Stimulated activated CD4-positive, alpha-beta T cell treated with anti-CD3 and anti-CD28 coated beads, TNF-alpha, amount 100 ng/mL, for 4 hours (primary cell): ENCODE data around the gene ABL1.
"Not testable (repeated sequence)": the region's sequence is repeated elsewhere in the genome, so short reads cannot be mapped to it uniquely, and the experiment has no call there.

Source experiments
- DNase-seq, 3 experiments: peaks; one replicate each; pipeline ENCODE4 v3.0.0-alpha.2; 2020; ENCODE audit warnings: low read depth in 3 of 3

The ABL1 gene

DNA sequence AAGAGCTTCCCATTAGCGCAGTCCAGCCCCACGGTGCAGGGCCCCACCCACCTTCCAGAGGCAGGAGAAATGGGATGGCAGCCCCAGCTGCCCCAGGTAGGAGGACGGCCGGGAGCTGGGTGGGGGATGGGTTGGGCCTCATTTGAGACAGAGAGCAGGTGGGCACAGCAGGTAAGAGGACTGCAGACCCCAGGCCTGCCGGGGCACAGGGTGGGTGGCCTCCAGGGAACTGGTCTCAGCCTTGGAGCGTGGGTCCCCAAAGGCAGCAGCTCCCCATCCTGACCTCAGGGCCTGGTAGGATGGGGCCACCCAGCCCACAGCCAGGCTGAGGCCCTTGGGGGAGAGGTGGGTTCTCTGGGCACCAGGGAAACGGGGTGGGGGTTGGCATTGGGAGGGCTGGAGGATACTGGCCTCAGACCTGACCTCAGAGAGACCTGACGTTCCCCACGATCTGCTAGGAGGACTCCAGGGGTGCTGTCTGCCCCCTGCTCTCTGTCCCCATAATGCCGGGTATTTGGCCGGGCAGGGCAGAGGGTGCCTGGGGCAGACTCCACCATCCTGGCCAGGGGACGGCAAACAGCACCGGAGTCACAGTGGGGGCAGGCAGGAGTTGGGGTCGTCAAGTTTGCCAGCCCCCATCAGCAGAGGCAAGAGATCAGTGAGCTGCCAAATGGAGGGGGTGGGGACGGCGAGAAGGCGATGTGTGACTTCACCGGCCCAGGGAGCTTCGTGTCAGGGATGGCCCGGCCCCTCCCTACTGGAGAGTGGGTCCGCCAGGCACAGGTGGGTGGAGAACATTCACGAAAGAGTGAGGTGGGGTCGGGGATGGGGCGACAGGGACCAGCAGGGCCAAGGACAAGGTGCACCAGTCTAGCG is 68.4 kb downstream of the ABL1 start:
- DNase-seq = no peak

DNA sequence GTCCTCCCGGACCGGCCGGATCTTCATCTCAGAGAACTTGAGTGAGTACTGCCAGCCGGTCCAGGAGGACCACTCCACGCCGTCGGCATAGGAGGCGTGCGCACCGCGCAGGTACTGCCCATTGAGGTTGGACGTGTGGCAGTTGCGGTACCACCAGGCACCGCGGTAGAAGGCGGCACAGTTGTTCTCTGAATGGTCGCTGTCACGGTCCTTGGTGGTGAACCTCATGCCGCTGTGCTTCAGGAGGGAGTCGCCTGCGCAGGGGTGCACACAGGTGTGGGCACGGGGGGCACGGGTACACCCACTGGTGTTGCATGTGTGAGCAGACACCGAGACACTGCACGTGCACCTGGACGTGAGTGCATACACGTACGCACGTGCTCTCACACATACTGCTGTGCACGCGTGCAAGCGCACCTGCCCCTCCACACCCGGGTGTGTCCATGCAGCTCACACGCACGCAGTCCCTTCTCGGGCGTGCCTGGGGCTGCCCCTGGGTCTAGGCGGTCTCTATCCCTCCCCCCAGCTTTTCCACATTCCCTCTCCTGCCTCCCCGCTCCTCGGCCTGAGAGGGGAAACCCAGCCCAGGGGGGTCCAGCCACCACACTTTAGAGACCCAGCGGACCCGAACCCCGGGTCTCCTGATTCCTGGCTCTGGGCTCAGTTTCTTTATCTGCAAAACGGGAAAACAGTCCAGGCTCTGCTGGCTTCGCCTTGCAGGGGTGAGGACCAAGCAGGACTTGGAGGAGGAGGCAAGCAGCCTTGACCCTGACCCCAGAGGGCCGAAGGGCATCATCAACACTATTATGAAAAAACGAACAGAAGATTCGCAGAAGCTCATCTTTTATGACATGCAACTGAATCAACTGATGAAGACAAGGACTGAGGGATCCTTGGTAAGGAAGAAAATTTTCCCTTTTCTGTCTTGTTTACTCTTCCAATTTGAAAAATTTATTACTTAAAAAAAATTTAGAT is 69.3 kb downstream of the ABL1 start:
- no peak for DNase-seq

DNA sequence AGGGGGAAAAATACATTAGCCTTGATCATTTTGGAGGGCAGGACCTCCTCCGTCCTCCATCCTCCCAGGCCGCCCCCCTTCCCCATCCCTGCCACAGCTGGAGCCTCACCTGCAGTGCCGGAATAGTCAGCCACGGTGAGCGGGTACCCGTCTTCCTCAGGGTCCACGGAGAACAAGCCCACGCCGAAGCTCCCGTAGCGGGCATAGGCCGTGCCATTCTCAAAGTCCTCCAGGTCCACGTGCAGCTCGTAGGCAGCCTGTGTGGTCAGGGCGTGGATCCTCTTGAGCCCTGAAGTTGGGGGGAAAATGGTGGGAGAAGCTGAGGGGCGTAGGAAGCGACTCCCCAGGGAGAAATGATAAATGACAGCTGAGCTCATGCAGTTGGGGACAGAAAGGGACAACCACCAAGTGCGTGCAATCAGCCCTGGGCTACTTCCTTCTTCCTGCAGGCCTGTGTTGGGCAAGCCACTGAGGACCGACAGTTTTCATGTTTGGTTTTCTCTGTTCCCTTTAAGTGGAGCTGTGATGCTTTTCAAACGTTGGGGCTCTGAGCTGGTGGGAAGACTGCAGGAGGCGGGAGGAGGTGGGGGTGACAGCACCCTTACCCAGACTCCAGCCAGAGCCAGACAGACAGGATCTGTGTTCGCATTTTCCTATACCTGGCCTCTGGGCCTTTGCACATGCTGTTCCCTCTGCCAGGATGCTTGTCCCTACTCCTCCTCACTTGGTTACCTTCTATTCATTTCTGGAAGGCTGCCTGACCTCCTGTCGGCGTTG is 70.3 kb downstream of the ABL1 start:
- no peak for DNase-seq

DNA sequence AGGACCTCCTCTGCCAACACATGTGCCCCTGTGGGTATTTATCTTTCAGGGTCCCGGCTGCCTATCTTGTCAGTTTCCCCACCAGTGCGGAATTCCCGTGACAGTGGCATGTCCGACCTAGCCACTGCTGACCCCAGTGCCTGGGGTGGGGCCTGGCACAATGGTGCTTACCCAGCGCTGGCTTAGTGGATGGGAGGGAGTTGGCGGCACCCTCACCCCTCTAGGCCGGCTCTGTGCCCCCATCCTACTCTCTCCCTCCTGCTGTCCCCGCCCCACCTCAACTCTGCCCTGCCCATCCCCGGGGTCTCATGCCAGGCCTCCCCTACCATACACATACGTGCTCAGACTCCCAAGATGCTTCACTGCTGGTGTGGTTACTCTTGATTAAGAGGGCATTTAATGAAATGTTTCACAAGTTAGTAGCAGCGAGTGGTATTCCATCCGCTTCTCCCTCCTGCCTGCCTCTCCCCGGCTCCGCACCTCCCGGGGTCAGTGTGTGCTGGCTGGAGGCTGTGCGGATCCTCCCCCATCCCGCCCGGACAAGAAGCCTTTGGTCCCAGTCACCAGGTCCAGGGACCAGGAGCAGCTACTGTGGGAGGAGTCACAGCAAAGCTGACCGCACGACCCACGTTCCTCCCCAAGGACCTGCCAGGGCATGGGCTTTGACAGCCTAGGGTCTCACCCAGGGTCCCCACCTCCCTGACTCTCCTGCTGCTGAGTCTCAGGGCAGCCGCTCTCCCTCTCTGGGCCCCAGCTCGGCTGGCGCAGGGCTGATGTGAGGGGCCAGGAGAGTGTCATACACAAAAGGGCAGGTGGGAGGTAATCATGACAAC is 71.1 kb downstream of the ABL1 start:
- no peak for DNase-seq

DNA sequence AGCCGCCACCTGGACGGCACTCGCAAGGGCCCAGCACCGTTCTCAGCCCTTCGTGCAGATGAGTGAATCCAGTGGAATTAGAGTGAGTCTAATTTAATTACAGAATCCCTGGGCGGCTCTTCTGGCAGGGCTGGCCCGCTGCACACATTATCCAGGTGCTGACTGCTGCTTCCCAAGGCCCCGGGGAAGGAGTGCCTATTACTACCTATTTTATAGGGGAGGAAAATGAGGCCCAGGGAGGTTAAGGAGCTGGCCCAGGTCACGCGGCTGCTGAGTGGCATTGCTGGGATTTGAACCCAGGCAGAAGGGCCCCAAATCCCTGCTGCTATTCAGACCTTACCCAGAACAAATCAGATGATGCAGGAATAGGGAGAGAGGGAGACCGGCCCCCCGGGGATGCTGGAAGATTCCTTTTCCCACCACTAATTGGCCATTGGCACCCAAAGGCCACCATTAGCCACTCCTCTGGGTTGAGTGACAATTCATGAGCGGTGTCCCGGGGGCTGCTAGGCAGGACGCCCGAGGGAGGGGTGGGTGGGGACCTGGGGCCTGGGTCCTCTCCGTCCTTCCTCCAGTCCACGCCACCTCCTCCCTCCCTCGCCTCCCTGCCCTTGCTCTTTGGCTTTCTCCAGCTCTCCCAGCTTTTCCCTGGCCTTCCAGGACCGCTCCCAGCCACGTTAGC is 71.8 kb downstream of the ABL1 start:
- no peak for DNase-seq

DNA sequence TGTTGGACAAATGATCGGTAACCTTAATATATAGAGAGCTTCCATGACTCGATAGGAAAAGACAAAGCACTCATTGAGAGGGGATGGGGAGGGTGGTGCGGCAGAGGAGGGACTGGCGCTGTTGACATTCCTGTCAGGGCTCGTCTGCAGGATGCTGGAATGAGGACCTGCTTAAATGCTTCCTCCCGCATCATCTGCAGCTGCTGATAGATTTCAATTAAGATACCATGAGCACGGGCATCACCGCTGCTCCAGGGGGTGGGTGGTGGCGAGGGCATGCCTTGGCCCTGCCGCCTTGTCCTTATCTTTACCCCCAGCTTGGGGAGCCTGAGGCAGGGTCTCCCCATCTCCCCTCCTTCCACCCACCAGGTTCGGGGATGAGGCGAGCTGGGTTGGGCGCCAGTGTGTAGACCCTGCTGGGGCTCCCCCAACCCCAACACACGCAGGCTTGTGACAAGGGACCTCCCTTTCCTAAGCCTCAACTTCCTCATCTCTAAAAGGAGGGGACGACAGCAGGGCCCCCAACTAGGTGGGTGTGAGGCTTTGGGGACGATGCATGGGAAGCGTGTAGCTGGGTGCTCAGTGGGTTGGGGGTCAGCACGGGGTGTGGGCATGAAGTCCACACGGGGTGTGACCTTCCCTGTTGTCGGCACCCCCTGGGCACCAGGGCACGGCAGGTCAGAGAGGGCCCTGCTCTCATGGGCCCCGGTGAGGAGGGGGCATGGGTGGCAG is 73.3 kb downstream of the ABL1 start:
- no peak for DNase-seq

DNA sequence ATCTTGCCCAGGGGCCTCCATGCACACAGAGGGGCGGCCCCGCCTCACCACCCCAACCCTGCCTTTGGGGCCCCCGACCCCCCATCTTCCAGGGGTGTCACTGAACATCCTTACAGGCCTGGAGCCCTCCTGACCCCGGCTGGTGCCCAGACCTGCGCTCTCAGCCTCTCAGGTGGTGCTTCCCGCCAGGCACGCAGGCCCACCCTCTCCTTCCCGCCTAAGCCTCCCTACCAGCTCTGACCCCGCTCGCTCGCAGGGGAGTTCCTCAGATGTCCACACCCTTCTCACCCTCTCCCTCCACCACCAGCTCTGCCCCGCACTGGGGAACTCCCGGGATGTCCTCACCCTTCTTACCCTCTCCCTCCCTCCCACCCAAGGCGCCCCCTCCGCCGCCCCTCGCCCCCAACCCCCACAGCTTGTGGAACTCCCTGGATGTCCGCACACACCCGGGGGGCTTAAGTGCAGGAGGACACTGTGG is 73.9 kb downstream of the ABL1 start:
- no peak for DNase-seq

DNA sequence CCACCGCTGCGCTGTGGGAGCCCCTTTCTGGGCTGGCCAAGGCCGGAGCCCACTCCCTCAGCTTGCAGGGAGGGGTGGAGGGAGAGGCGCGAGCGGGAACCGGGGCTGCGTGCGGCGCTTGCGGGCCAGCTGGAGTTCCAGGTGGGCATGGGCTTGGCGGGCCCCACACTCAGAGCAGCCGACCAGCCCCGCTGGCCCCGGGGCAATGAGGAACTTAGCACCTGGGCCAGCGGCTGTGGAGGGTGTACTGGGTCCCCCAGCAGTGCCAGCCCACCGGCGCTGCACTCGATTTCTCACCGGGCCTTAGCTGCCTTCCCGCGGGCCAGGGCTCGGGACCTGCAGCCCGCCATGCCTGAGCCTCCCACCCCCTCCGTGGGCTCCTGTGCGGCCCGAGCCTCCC is 75.0 kb downstream of the ABL1 start:
- not testable (repeated sequence) for DNase-seq

DNA sequence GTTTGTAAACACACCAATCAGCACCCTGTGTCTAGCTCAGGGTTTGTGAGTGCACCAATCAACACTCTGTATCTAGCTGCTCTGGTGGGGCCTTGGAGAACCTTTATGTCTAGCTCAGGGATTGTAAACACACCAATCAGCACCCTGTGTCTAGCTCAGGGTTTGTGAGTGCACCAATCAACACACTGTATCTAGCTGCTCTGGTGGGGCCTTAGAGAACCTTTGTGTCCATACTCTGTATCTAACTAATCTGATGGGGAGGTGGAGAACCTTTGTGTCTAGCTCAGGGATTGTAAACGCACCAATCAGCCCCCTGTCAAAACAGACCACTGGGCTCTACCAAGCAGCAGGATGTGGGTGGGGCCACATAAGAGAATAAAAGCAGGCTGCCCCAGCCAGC is 75.6 kb downstream of the ABL1 start:
- not testable (repeated sequence) for DNase-seq

DNA sequence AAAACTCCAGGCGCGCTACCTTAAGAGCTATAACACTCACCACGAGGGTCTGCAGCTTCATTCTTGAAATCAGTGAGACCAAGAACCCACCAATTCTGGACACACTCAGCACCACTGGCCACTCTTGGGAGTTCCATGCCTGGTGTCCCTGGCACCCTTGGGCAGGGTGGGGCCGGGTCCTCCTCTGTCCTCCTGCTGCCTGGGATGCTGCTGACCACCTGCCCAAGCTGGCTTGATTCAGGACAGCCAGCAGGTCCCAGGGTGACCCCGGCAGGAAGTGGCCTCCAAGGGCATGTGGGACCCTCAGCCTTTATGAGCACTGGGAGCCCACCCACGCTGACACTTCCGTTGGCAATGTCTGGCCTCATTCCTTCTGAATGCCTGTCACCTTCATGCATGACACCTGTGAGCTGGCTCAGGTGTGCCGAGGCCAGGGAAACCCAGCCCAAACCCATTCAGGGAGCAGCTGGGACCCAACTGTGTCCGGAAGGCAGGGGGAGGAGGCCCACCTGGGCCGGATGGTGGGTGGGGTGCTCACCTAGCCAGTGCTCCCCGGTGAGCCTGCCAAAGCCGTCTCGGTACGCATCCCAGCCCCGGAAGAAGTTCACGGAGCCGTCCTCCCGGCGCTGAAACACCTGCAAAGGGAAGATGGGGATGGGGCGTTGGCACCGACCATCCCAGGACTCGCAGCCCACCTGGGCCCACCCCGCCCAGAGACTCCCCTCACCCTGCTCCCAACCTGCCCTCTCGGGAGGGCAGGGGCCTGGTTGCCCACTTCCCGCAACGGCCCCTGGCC is 76.4 kb downstream of the ABL1 start:
- no peak for DNase-seq

DNA sequence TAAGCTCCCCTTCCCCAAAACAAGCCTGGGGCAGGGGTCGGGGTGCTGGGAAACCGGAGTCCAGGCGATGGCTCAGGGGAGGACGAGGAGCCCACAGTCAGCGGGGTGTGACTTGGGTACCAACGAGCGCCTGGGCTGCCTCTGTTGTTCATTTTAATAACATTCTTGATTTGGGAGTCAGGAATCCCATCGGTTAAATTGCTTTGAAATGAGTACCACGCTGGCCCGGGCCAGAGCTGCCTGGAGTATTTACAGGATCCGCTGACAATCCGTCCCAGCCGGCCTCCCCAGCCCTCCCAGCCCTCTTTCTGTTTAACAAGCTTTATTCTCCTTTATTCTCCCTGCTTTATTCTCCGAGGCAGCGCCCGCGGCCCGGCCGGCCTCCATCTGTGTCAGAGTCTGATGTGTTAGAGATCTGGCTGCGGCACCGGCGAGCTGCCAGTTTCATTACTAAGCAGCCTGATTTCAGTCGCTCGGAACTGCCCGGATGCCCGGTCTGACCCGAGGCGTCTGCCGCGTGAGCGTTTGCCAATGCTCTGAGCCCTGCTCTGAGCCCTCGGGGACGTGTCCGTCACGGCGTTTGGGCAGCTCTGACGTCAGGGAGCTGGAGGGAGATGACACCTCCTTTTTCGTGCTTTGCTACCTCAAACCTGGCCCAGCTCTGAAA is 78.0 kb downstream of the ABL1 start:
- DNase-seq = no peak

DNA sequence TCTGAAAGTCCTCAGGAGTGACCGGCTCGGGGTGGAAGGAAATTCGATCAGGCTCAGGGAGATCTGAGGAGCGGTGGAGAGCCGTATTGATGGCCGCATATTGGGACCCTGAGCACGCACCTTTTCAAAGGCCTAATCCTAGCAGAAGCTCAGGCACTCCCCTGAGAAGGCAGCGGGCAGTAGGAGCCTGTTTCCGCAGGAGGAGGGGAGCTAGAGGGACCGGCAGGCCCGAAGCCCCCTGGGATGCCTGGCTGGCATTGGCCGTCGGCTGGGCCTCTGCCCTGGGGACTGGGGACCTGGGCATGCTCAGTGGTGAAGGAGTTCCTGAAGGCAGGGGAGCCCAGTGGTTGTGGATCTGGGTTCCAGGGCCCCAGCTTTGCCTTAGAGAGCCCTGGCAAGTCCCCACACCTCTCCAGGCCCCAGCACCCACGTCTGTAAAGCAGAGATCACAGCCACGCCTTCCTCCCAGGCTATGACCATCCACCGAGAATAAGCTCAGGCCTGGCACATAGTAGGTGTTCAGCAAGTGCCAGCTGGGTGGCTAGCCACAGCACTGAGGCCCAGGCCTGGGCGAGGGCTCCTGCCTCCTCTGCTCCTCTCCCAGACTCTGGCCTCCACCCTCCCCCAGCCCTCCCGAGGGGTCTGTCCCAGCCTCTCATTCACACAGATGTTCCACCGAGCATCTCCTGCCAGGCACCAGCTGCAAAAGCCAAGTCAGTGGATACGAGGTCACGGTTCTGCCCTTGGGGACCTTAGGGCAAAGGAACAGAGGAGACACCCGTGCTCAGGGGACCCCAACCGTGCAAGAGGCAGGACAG is 78.8 kb downstream of the ABL1 start:
- no peak for DNase-seq

DNA sequence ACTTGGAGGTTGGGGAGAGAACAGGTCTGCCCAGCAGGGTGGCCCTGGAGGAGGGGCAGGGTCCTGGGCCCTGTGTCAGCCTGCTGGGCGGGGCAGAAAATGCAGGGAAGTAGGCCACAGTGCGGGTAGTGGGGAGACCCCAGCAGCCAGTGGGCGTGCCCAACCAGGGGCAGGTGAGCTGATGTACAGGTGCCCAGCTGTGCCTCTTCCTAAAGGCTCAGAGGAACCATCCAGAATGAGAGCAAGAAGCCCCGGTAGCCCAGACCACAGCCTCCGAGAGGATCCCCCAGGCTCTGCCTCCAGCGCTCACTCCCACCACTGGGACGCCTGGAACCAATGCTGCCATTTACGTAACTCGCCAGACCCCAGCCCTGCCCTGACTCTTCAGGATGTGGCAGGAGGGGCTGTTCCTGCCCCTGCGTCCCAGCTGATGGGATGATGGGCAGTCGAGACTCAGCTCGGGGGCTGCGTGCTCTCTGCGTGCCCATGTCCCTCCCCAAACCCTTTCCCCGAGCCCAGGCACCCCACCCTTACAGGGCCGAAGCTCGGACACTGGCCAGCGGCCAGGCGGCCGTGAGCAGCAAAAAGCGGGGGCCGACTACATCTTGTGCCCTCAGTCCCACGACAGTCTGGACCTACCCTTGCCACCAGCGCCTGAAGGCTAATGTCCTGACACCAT is 79.5 kb downstream of the ABL1 start:
- DNase-seq = no peak

DNA sequence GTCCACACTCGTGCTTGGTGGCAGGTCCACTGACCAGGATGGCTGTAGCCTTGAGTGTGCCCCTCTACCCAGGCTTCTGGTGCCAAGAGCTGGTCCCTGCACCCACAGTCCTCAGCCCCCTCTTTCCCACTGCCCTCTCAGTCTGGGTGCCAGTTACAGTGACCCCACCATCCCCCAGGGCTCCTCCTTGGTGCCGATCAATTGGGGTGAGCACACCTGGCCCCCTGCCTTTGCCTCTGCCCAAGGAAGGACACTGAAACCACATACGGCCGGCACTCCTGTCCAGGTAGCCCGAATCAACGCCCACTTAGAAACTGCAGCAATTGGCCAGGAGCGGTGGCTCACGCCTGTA is 80.0 kb downstream of the ABL1 start:
- DNase-seq = no peak

DNA sequence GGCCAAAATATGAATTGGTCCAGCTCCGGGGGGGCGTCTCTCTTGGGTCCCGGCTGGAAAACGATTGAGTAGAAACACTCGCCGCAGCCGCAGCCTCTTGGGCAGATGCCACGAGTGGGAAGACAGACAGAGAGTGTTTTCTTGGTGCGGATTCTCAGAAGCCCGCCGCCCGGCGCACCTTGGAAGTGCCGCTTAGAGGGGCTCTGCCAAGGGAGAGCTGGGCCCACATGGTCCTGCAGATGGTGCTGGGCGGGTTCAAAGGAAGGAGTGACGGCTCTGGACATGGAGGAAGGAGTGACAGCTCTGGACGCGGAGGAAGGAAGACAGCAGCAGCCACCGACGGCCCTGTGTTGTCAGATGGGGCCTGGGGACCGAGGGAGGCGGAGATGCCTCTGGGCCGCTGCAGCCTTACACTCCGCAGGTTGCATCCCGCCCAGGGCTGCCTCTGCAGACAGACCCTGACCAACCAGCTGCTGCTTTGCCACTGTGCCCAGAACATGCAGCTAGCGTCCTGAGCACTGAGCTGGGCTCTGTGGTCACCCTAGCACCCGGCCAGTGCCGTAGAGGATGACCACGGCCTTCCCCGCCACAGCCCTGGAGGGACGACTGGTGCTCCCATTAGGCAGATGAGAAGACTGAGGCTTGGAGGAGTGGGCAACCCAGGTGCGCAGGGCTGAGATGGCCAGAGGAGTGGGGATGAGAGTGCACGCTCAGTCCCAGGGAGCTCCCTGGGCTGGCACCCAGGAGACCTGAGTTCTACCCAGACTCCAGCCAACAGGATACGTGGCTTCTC is 82.3 kb downstream of the ABL1 start:
- DNase-seq = no peak
